VCaP (cell line): ENCODE measurements around the gene PDE4D.

Source experiments
- H3K27ac ChIP-seq: fragments of 450-650 bp; 2 replicates; pipeline ENCODE4 v1.5.1; 2017
- CTCF ChIP-seq: fragments of 450-650 bp; conservative IDR thresholded peaks from 2 replicates; pipeline ENCODE4 v1.5.1; 2017; ENCODE audit warnings: mild to moderate bottlenecking, moderate library complexity

The PDE4D gene

GRCh38 chr5:59158637-59159391 lies 734.7 kb downstream of the PDE4D start:
- H3K27ac ChIP-seq, result no peak overlapping the region
- no peak for TF ChIP-seq CTCF

DNA sequence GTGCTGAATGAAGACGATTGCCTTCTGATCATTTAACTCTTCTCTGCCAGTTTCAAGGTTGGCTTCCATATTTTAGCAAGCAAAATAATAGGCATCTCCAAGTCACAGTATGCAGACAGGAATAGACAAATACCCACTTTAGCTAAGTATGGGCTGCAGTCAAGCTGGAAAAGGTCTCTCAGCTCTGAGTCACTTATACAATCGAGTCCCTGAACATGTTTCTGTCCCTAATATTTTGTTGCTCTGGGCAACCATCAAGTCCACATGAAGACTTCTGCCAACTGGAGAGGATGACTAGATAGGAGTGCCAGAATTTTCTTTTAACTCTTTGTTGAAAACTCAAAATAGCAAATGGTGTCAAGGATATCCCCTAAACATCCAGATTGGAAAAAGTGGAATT lies 735.4 kb downstream of the PDE4D start:
- TF ChIP-seq CTCF, result no peak

GRCh38 chr5:59157068-59157467 lies 736.5 kb downstream of the PDE4D start:
- TF ChIP-seq CTCF, result no peak
- H3K27ac ChIP-seq, result no peak overlapping the region

More for the DNA sequence above, 735.4 kb downstream of the PDE4D start:
- H3K27ac ChIP-seq, result no peak overlapping the region

- H3K27ac ChIP-seq, result no peak overlapping the region
- no peak for TF ChIP-seq CTCF
Measured at GRCh38 chr5:59152701-59153245, 740.8 kb downstream of the PDE4D start.

- TF ChIP-seq CTCF, result no peak
- no peak overlapping the region for H3K27ac ChIP-seq
Measured at GRCh38 chr5:59151162-59151889, 742.2 kb downstream of the PDE4D start.

GRCh38 chr5:59149827-59150226 lies 743.7 kb downstream of the PDE4D start:
- no peak for TF ChIP-seq CTCF
- no peak overlapping the region for H3K27ac ChIP-seq

DNA sequence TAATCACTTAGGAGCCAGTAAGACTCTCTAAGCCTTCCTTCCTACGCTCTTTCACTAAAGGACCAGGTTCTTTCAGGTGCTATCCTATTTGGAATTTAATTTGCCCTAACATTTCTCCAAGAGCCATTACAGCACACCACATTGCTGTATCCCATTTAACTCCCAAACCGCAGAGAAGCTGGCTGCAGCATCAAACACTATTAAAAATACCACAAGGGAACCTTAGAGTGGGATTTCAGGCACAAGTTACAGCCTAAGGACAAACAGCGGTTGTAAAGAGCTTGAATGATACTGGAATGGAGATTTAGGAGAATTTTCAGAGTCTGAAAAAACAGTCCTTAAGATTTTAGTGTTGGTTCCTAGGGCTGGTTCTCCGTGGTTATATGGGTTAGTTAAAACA lies 744.3 kb downstream of the PDE4D start:
- H3K27ac ChIP-seq, result no peak overlapping the region
- no peak for TF ChIP-seq CTCF
